ENCODE results near the gene AGBL5.
"Not testable (repeated sequence)": the region's sequence is repeated elsewhere in the genome, so short reads cannot be mapped to it uniquely, and the experiment has no call there.

The AGBL5 gene

GRCh38 chr2:27091746-27092695 is 40.6 kb downstream of the AGBL5 start:
- DNase-seq (ENCODE audit: low read depth in 2 of 2), result no peak

DNA sequence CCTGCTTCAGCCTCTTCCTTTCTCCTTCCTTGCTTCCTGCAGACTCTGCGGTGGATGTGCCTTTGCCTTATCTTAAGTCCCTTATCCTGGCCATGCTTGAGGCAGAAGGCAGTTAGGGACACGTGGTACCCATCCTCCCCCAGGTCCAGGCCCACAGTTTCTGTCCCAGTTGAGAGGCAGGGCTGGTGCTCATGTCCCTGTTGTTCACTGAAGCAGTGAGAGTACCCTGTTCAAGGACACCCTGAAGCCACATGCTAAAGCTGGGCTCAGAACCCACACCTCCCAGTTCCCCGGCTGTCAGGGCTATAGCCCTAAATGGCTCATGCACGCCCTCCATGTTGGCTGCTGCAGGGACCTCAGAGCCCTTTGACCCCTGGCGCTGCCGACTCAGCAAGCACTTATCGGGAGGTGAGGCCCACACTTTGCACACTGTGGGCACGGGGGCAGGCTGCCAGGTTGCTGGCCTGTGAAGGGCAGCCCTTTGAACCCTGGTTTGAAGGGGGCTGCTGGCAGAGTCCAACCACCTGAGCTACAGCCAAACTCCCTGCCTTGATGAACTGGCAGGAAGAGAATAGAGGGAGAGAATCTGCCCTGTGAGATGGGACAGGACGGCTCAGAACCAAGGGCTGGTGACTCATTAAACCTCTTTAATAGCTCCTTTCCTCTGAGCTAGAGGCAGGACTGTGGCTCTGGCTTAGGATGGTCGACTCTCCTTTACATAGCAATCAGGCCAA is 41.4 kb downstream of the AGBL5 start:
- no peak for DNase-seq (ENCODE audit: low read depth in 2 of 2)

- DNase-seq (ENCODE audit: low read depth in 2 of 2), result no peak
These were observed 42.2 kb downstream of the AGBL5 start for GRCh38 chr2:27093430-27094352.

DNA sequence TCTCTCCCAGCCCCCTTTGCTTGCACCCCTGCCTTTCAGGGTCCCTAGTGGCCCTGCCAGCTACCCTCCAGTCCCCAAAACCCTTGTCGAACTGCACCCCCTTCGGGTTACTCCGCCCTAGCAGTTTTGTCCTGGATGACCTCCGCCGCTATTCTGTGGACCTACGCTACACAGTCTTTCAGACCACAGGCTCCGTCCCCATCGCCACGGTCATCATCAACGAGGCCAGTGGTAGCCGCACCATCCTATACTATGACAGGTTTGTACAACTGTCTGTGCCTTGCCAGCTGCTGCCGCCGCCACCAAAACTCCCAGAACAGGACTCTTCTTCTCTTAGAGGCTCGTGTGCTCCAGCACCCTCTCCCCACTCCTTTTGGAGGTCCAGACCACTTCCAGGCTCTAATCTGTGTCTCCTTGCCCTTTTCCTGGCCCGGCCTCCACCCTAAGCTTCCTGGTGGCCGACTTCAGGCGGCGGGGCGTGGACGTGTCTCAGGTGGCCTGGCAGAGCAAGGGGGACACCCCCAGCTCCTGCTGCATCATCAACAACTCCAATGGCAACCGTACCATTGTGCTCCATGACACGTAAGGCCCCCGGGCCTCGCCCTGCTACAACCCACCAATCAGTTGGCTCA is 43.0 kb downstream of the AGBL5 start:
- DNase-seq (ENCODE audit: low read depth in 2 of 2), result no peak

- no peak for DNase-seq (ENCODE audit: low read depth in 2 of 2)
These were observed 43.9 kb downstream of the AGBL5 start for GRCh38 chr2:27095427-27095744.

DNA sequence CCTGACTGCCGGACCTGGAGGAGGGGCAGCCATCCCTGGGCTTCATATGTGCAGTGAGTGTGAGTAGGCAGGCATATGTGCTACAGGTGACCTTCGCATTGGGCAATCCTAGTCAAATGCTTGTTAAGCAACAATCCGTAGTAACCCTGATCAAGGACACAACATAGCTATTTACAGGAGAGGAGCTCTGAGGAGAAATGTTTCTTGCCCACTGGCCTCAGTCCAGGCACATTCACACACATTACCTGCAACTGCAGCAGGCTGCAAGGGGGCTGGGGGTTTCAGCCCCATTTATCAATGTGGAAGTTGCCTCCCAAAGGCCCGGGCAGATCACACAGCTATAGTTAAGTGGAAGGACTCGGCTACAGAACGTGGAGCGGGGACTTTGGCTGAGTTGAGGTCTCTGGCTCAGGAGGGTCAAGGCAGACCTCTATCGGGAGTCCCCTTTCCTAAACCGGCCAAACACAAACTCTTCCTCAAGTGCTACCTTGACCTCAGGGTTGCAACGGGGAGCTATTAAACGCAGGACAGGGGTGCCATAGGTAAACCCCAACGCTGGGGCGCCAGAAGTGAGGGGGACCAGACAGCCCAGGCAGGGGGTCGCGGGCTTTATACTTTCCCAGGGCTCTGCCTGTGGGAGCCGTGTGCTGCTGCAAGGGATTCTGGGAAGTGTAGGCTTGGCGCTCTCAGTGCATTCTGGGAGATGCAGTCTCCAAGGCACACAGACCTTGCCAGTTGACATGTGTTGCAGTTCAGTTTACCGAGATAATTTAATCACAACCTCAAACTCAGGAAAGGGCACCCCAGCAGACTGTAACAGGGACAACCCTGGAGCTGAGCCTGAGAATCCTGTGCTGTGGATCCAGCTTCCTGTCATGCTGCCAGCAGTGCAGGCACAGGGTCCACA is 44.5 kb downstream of the AGBL5 start:
- no peak for DNase-seq (ENCODE audit: low read depth in 2 of 2)

DNA sequence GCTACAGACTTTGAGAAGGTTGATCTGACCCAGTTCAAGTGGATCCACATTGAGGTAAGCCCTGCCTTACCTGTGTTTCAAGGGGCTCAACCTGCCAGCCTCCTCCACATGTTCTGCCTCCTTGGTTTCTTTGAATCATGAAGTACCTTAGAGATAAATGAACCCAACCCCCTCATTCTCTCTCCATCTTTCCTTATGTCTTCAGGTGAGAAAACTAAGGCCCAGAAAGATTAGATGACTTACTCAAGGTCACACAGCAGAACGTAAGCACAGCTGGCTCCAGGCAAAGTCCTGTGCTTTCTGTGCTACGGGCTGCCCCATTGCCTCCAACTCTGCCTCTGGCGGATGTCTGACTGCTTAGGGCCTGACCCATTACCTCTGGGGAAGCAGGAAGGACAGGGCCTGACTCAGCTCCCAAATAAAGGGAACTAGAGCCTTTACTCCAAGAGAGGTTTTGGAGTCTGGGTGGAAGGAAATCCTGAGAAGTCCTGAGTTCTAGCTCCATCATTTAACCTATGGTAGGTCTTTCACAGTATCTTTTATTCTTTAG is 45.4 kb downstream of the AGBL5 start:
- no peak for DNase-seq (ENCODE audit: low read depth in 2 of 2)

- no peak for DNase-seq (ENCODE audit: low read depth in 2 of 2)
These were observed 45.9 kb downstream of the AGBL5 start for GRCh38 chr2:27097341-27097740.

DNA sequence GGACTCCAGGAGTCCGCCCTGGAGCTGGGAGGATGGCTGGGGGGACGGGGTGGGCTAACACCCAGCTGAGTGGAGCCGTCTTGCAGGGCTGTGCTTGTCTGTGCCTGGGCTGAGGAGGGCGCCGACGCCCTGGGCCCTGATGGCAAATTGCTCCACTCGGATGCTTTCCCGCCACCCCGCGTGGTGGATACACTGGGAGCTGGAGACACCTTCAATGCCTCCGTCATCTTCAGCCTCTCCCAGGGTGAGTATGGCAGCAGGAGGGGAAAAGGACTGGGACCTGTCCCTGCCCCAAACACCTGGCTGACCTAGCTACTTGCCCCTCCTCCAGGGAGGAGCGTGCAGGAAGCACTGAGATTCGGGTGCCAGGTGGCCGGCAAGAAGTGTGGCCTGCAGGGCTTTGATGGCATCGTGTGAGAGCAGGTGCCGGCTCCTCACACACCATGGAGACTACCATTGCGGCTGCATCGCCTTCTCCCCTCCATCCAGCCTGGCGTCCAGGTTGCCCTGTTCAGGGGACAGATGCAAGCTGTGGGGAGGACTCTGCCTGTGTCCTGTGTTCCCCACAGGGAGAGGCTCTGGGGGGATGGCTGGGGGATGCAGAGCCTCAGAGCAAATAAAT is 48.0 kb downstream of the AGBL5 start:
- DNase-seq (ENCODE audit: low read depth in 2 of 2), result no peak

- no peak for DNase-seq (ENCODE audit: low read depth in 2 of 2)
These were observed 48.6 kb downstream of the AGBL5 start for GRCh38 chr2:27100036-27100435.

- no peak for DNase-seq (ENCODE audit: low read depth in 2 of 2)
These were observed 50.9 kb downstream of the AGBL5 start for GRCh38 chr2:27102329-27102728.

DNA sequence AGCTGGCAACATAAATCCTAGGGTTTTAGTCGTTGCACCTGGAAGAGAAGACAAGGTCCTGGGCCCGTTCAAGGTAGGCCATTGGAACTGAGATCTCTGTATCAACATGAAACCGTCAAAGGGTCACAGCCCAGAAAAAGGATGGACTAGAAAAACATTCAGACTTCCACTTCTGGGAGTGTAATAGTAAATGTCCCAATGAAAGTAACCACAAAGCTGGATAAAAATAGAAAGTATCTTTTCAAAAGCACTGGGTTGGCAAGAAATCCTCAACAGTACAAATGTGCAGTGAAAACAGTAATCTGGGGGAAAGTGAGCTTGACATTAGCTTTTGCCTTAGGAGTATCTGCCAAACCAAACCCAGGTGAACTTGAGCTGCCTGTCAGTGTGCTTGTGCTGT is 54.5 kb downstream of the AGBL5 start:
- DNase-seq (ENCODE audit: low read depth in 2 of 2), result no peak

- DNase-seq (ENCODE audit: low read depth in 2 of 2), result no peak
These were observed 56.8 kb downstream of the AGBL5 start for GRCh38 chr2:27108221-27108620.

- DNase-seq (ENCODE audit: low read depth in 2 of 2), result no peak
These were observed 57.6 kb downstream of the AGBL5 start for GRCh38 chr2:27109083-27109482.

- not testable (repeated sequence) for DNase-seq (ENCODE audit: low read depth in 2 of 2)
These were observed 59.3 kb downstream of the AGBL5 start for GRCh38 chr2:27110603-27111352.

- not testable (repeated sequence) for DNase-seq (ENCODE audit: low read depth in 2 of 2)
These were observed 60.1 kb downstream of the AGBL5 start for GRCh38 chr2:27111392-27112078.

- DNase-seq (ENCODE audit: low read depth in 2 of 2), result no peak
These were observed 64.1 kb downstream of the AGBL5 start for GRCh38 chr2:27115519-27115918.

GRCh38 chr2:27117995-27118524 is 66.6 kb downstream of the AGBL5 start:
- no peak for DNase-seq (ENCODE audit: low read depth in 2 of 2)

Data from stimulated activated CD8-positive, alpha-beta memory T cell treated with anti-CD3 and anti-CD28 coated beads, Interleukin-15, amount 100 ng/mL, for 48 hours (primary cell).